Type B pancreatic cell (in vitro differentiated cells): Measurements from ENCODE around the gene ARL3. TPM values are rescaled to one million over a fixed set of nuclear protein-coding genes. Genes with fewer than 3 reads are reported as not detected.

Source experiments
- DNase-seq: peaks from one replicate; pipeline ENCODE4 v3.0.0; 2021; ENCODE audit warnings: mixed read lengths; ENCODE audit not compliant: unreplicated experiment; ENCODE audit errors: extremely low spot score
- H3K27ac Mint-ChIP-seq: 2 replicates; pipeline ENCODE4 v1.8.0; 2021; ENCODE audit warnings: mild to moderate bottlenecking, mixed read lengths
- H3K27me3 Mint-ChIP-seq: 2 replicates; pipeline ENCODE4 v1.8.0; 2021; ENCODE audit warnings: mixed read lengths
- H3K36me3 Mint-ChIP-seq: 2 replicates; pipeline ENCODE4 v1.8.0; 2021; ENCODE audit warnings: mixed read lengths
- H3K4me1 Mint-ChIP-seq: one replicate; pipeline ENCODE4 v1.8.0; 2021; ENCODE audit warnings: mixed read lengths; ENCODE audit not compliant: unreplicated experiment
- H3K4me3 Mint-ChIP-seq: 2 replicates; pipeline ENCODE4 v1.8.0; 2021; ENCODE audit warnings: mild to moderate bottlenecking, mixed read lengths
- H3K9me3 Mint-ChIP-seq: 2 replicates; pipeline ENCODE4 v1.8.0; 2021; ENCODE audit warnings: mixed read lengths
- CTCF ChIP-seq: fragments of 200-600 bp; sonication (generic); conservative IDR thresholded peaks from 2 replicates; pipeline ENCODE4 v1.5.0; 2021; ENCODE audit warnings: antibody characterized with exemption, mild to moderate bottlenecking
- total RNA-seq: library from RNA; stranded (reverse); gene quantifications from 2 replicates; pipeline ENCODE4 v1.2.1, GENCODE V29; 2021; ENCODE audit warnings: low replicate concordance

Gene ARL3
- total RNA-seq, 1 donor from 2014 or later: 15.8 TPM

- DNase-seq: no peak
- Mint-ChIP-seq H3K9me3 (no peaks in the 10 kb centered on the region), H3K4me1 (peaks cover 4% of the 10 kb centered on the region), H3K36me3 (peaks cover 19% of the 10 kb centered on the region), H3K27ac (peak overlapping the region; percentile 49), H3K4me3 (no peak overlapping the region), H3K27me3 (no peaks in the 10 kb centered on the region)
- TF ChIP-seq CTCF: no peak
Measured at GRCh38 chr10:102657451-102657850, 56.7 kb downstream of the ARL3 start.

GRCh38 chr10:102656791-102657371 is 57.3 kb downstream of the ARL3 start:
- H3K9me3 Mint-ChIP-seq: no peaks in the 10 kb centered on the region
- TF ChIP-seq CTCF: no peak
- H3K4me3 Mint-ChIP-seq: no peak overlapping the region
- H3K36me3 Mint-ChIP-seq: peaks cover 19% of the 10 kb centered on the region
- H3K4me1 Mint-ChIP-seq: peaks cover 4% of the 10 kb centered on the region
- peak overlapping the region; percentile 49 for H3K27ac Mint-ChIP-seq
- no peak for DNase-seq
- H3K27me3 Mint-ChIP-seq: no peaks in the 10 kb centered on the region

GRCh38 chr10:102656026-102656425 is 58.2 kb downstream of the ARL3 start:
- Mint-ChIP-seq H3K27me3 (no peaks in the 10 kb centered on the region), H3K4me3 (no peak overlapping the region), H3K27ac (no peak overlapping the region), H3K9me3 (no peaks in the 10 kb centered on the region), H3K36me3 (peaks cover 19% of the 10 kb centered on the region), H3K4me1 (peaks cover 4% of the 10 kb centered on the region)
- no peak for DNase-seq
- TF ChIP-seq CTCF: no peak

GRCh38 chr10:102654969-102655368 is 59.2 kb downstream of the ARL3 start:
- Mint-ChIP-seq H3K9me3 (no peaks in the 10 kb centered on the region), H3K36me3 (peaks cover 19% of the 10 kb centered on the region), H3K4me3 (no peak overlapping the region), H3K4me1 (peaks cover 4% of the 10 kb centered on the region), H3K27ac (no peak overlapping the region), H3K27me3 (no peaks in the 10 kb centered on the region)
- TF ChIP-seq CTCF: no peak
- no peak for DNase-seq

- H3K4me3 Mint-ChIP-seq: no peak overlapping the region
- no peaks in the 10 kb centered on the region for H3K27me3 Mint-ChIP-seq
- DNase-seq: no peak
- no peak for TF ChIP-seq CTCF
- peaks cover 19% of the 10 kb centered on the region for H3K36me3 Mint-ChIP-seq
- no peak overlapping the region for H3K27ac Mint-ChIP-seq
- peaks cover 4% of the 10 kb centered on the region for H3K4me1 Mint-ChIP-seq
- H3K9me3 Mint-ChIP-seq: no peaks in the 10 kb centered on the region
Measured at GRCh38 chr10:102654566-102654965, 59.6 kb downstream of the ARL3 start.

GRCh38 chr10:102653060-102653459 is 61.1 kb downstream of the ARL3 start:
- Mint-ChIP-seq H3K27me3 (no peaks in the 10 kb centered on the region), H3K9me3 (no peaks in the 10 kb centered on the region), H3K36me3 (peaks cover 19% of the 10 kb centered on the region), H3K27ac (no peak overlapping the region), H3K4me3 (no peak overlapping the region), H3K4me1 (peaks cover 11% of the 10 kb centered on the region)
- no peak for DNase-seq
- no peak for TF ChIP-seq CTCF
